ENCODE results near the gene LEFTY1.

- no peak for TF ChIP-seq POLR2A (IDR thresholded peaks at IDR 0.05)
- TF ChIP-seq CTCF (IDR thresholded peaks at IDR 0.05), result no peak
- TF ChIP-seq EP300 (IDR thresholded peaks at IDR 0.05), result no peak
Observed at GRCh38 chr1:225892307-225892706, 3.4 kb upstream of the LEFTY1 start.
